ENCODE measurements around the gene TMEM209. TPM values are rescaled to one million over a fixed set of nuclear protein-coding genes. Genes with fewer than 3 reads are reported as not detected.

Gene TMEM209
- total and polyA plus RNA-seq, 12 donors = 6.0 to 77.1 (median 35.9) TPM

DNA sequence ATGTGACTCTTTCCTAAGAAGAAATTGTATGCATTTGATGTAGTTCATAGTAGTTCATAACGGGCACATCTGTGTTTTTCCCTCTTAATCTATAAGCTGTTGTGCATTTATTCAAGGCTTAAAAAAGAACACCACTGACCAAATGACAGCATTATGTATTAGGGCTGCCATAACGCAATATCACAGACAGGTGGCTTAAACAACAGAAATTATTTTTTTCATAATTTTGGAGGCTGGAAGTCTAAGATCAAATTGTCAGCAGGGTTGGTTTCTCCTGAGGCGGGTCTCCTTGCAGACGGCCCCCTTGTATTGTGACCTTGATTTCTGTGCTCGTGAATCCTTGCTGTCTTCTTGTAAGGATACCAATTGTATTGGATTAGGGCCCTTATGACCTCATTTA lies 1.8 kb upstream of the TMEM209 start:
- peaks cover 0 to 10% of the 10 kb centered on the region in 2 donors for H3K4me1 ChIP-seq (replicated peaks in 1 of 2)
- no peak for DNase-seq
- intact Hi-C loops (cut with DNase I) = no loop called here
- no peaks in the 10 kb centered on the region for H3K27me3 ChIP-seq
- no peaks in the 10 kb centered on the region for H3K9me3 ChIP-seq (replicated peaks in 1 of 3)
- WGBS, 4 donors = 70 to 79% (median 74%) methylated on average over 5 of the region's 5 CpGs
- TF ChIP-seq, protein P1, sequence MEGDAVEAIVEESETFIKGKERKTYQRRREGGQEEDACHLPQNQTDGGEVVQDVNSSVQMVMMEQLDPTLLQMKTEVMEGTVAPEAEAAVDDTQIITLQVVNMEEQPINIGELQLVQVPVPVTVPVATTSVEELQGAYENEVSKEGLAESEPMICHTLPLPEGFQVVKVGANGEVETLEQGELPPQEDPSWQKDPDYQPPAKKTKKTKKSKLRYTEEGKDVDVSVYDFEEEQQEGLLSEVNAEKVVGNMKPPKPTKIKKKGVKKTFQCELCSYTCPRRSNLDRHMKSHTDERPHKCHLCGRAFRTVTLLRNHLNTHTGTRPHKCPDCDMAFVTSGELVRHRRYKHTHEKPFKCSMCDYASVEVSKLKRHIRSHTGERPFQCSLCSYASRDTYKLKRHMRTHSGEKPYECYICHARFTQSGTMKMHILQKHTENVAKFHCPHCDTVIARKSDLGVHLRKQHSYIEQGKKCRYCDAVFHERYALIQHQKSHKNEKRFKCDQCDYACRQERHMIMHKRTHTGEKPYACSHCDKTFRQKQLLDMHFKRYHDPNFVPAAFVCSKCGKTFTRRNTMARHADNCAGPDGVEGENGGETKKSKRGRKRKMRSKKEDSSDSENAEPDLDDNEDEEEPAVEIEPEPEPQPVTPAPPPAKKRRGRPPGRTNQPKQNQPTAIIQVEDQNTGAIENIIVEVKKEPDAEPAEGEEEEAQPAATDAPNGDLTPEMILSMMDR (IDR thresholded peaks at IDR 0.05) = no peak
- no peak for TF ChIP-seq POLR2A (IDR thresholded peaks at IDR 0.05)
- no peak overlapping the region for H3K27ac ChIP-seq
- H3K4me3 ChIP-seq = no peak overlapping the region
- no peaks in the 10 kb centered on the region for H3K36me3 ChIP-seq (replicated peaks in 1 of 2)

DNA sequence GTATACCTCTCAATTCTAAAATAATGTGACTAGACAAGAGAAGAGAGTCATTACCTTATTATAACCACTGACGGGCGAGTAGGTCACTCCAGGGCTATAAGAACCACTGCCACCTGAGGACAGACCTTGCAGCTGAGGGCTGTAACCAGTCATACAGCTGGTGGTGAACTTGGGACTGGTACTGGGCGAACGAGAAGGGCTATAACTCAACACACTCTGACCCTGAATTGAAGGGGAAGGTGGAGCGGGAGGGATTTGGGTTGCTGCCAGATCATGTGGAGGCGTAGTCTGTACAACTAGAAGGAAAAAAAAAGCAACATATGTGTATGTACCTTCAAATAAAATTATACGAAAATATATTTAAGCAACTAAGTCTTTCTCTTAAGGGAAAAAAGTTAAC lies 3.4 kb downstream of the TMEM209 start:
- H3K9me3 ChIP-seq (replicated peaks in 1 of 3) = no peaks in the 10 kb centered on the region
- peaks cover 4 to 26% of the 10 kb centered on the region in 2 donors for H3K4me1 ChIP-seq (replicated peaks in 1 of 2)
- TF ChIP-seq, protein P1 (IDR thresholded peaks at IDR 0.05) = no peak
- no peak for TF ChIP-seq POLR2A (IDR thresholded peaks at IDR 0.05)
- no peaks in the 10 kb centered on the region for H3K27me3 ChIP-seq
- intact Hi-C loops (cut with DNase I) = no loop called here
- DNase-seq = peak; percentile 69 to 87 (median 79)
- no peak overlapping the region for H3K4me3 ChIP-seq
- H3K27ac ChIP-seq = peak overlapping the region in 3 of 5 donors; percentile 4 to 35 (median 23)
- H3K36me3 ChIP-seq (replicated peaks in 1 of 2) = peaks cover 0 to 16% of the 10 kb centered on the region in 2 donors
- 44 to 61% (median 51%) methylated on average over 7 of the region's 7 CpGs for WGBS, 4 donors

DNA sequence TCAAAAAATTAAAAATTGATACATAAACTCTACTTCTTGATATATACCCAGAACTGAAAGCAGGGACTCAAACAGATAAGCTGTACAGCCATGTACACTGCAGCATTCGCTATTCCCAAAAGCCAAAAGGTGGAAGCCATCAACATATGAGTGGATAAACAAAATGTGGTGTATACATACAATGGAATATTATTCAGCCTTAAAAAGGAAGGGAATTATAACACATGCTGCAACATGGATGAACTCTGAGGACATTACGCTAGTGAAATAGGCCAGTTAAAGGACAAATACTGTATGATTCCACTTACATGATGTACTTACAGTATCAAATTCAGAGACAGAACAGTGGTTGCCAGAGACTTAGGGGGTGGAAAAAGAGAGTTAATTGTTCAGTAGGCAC lies 8.1 kb downstream of the TMEM209 start:
- Histone ChIP-seq H3K27me3 (no peaks in the 10 kb centered on the region), H3K9me3 (replicated peaks in 1 of 3) (no peaks in the 10 kb centered on the region), H3K36me3 (replicated peaks in 1 of 2) (peaks cover 0 to 20% of the 10 kb centered on the region in 2 donors), H3K4me3 (no peak overlapping the region), H3K4me1 (replicated peaks in 1 of 2) (peaks cover 4 to 22% of the 10 kb centered on the region in 2 donors), H3K27ac (peak overlapping the region in 3 of 5 donors; percentile 17 to 58 (median 36))
- TF ChIP-seq, protein P1 (IDR thresholded peaks at IDR 0.05) = no peak
- no peak for TF ChIP-seq POLR2A (IDR thresholded peaks at IDR 0.05)
- no peak for DNase-seq
- intact Hi-C loops (cut with DNase I) = no loop called here
- 67 to 92% (median 74%) methylated on average over 2 of the region's 2 CpGs for WGBS, 4 donors

DNA sequence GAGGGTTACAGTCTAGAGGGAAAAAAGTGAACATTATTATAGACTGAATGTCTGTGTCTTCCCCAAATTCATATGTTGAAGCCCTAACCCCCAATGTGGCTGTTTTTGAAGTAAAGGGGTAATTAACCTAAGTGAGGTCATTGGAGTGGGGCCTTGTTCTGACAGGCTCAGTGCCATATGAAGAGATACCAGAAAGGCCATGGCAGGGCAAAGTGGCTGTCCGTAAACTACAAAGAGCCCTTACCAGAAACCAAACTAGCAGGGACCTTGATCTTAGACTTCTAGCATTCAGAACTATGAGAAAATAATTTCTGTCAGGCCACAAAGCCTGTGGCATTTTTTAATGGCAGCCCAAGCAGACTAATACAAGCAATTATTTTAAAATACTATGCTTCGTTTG lies 8.7 kb downstream of the TMEM209 start:
- Histone ChIP-seq H3K27me3 (no peaks in the 10 kb centered on the region), H3K9me3 (replicated peaks in 1 of 3) (no peaks in the 10 kb centered on the region), H3K4me1 (replicated peaks in 1 of 2) (peaks cover 2 to 19% of the 10 kb centered on the region in 2 donors), H3K4me3 (no peak overlapping the region), H3K27ac (peak overlapping the region in 2 of 5 donors; percentile 36 to 58), H3K36me3 (replicated peaks in 1 of 2) (peaks cover 0 to 22% of the 10 kb centered on the region in 2 donors)
- no peak for TF ChIP-seq POLR2A (IDR thresholded peaks at IDR 0.05)
- TF ChIP-seq, protein P1 (IDR thresholded peaks at IDR 0.05) = no peak
- intact Hi-C loops (cut with DNase I) = no loop called here
- peak in 3 of 7 donors; percentile 16 to 74 (median 63) for DNase-seq
- WGBS, 4 donors = 33 to 74% (median 57%) methylated on average over 2 of the region's 2 CpGs

All from adrenal gland (tissue), 12 donors.